ENCODE results near the gene PLEKHG2.

The PLEKHG2 gene

DNA sequence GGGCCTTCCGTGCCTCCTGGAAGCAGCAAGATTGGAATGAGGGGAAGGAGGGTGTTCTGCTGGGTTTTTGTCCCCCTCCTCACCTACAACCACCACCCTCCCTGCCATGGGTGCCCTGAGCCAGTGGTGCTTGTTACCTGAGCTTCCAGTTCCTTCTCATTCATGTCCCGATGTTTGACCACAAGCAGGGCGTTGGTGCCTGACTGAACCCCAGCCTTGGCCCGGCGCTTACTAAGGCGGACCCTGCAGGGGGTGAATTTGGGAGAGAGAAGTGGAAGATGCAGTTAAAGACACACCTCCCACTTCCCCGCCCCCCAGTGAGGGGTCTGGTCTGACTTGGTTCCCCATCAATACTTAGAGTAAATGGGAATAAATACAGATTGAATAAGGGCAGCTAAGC, 25.9 kb upstream of the PLEKHG2 start:
- TF ChIP-seq, protein P1, sequence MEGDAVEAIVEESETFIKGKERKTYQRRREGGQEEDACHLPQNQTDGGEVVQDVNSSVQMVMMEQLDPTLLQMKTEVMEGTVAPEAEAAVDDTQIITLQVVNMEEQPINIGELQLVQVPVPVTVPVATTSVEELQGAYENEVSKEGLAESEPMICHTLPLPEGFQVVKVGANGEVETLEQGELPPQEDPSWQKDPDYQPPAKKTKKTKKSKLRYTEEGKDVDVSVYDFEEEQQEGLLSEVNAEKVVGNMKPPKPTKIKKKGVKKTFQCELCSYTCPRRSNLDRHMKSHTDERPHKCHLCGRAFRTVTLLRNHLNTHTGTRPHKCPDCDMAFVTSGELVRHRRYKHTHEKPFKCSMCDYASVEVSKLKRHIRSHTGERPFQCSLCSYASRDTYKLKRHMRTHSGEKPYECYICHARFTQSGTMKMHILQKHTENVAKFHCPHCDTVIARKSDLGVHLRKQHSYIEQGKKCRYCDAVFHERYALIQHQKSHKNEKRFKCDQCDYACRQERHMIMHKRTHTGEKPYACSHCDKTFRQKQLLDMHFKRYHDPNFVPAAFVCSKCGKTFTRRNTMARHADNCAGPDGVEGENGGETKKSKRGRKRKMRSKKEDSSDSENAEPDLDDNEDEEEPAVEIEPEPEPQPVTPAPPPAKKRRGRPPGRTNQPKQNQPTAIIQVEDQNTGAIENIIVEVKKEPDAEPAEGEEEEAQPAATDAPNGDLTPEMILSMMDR (IDR thresholded peaks at IDR 0.05; ENCODE audit: low read depth, low read length, missing control alignments), result no peak
- DNase-seq (ENCODE audit: extremely low read depth, low read depth), result no peak
- H3K4me3 ChIP-seq (replicated peaks; ENCODE audit: low read depth, low read length), result no peak overlapping the region

- no peak for DNase-seq (ENCODE audit: extremely low read depth, low read depth)
- TF ChIP-seq, protein P1 (IDR thresholded peaks at IDR 0.05; ENCODE audit: low read depth, low read length, missing control alignments), result no peak
- H3K4me3 ChIP-seq (replicated peaks; ENCODE audit: low read depth, low read length), result no peak overlapping the region
Measured at GRCh38 chr19:39388657-39389056, 23.8 kb upstream of the PLEKHG2 start.

GRCh38 chr19:39389631-39390414, 22.6 kb upstream of the PLEKHG2 start:
- peak overlapping the region; percentile 89 for H3K4me3 ChIP-seq (replicated peaks; ENCODE audit: low read depth, low read length)
- TF ChIP-seq, protein P1 (IDR thresholded peaks at IDR 0.05; ENCODE audit: low read depth, low read length, missing control alignments), result no peak
- no peak for DNase-seq (ENCODE audit: extremely low read depth, low read depth)

- TF ChIP-seq, protein P1 (IDR thresholded peaks at IDR 0.05; ENCODE audit: low read depth, low read length, missing control alignments), result no peak
- DNase-seq (ENCODE audit: extremely low read depth, low read depth), result no peak
- H3K4me3 ChIP-seq (replicated peaks; ENCODE audit: low read depth, low read length), result peak overlapping the region; percentile 89
Measured at GRCh38 chr19:39390451-39390750, 22.1 kb upstream of the PLEKHG2 start.

GRCh38 chr19:39390751-39391437, 21.6 kb upstream of the PLEKHG2 start, which contains the start of the genes MED29 and PAF1:
Gene MED29 (plus strand): TSS chr19:39391378. CDS start chr19:39391423, 45 bp downstream.
Gene PAF1 (minus strand): TSS chr19:39391106. CDS start chr19:39390864, 242 bp downstream.
- peak; percentile 100 for DNase-seq (ENCODE audit: extremely low read depth, low read depth)
- TF ChIP-seq, protein P1 (IDR thresholded peaks at IDR 0.05; ENCODE audit: low read depth, low read length, missing control alignments), result no peak
- H3K4me3 ChIP-seq (replicated peaks; ENCODE audit: low read depth, low read length), result peak within 1 kb of the TSS; percentile 89

- no peak for DNase-seq (ENCODE audit: extremely low read depth, low read depth)
- TF ChIP-seq, protein P1 (IDR thresholded peaks at IDR 0.05; ENCODE audit: low read depth, low read length, missing control alignments), result peak; percentile 98
- no peak overlapping the region for H3K4me3 ChIP-seq (replicated peaks; ENCODE audit: low read depth, low read length)
Measured at GRCh38 chr19:39397360-39398296, 14.8 kb upstream of the PLEKHG2 start.

Measured in HFF-Myc (cell line).